Activated CD8-positive, alpha-beta T cell treated with anti-CD3 and anti-CD28 coated beads, Interleukin-2, amount 10 ng/mL, durations not matched to agents 7 days and 5 days (primary cell): ENCODE results near the gene TOMM70. TPM values are rescaled to one million over a fixed set of nuclear protein-coding genes. Genes with fewer than 3 reads are reported as not detected.
A peak's percentile ranks its signal among the peaks of the same experiment; 100 is the strongest.

Source experiments
- ATAC-seq: fragments of 150-1000 bp; cut with Tn5 transposase; one replicate; pipeline ENCODE4 v1.10.0; 2021; ENCODE audit warnings: moderate library complexity
- CTCF ChIA-PET: fragments of 350-600 bp; sonication (Branson Sonifier 250); formaldehyde crosslinking; loops from one replicate; lab custom pipeline; 2021; ENCODE audit warnings: antibody characterized with exemption; lab: Charles Lee
- POLR2A ChIA-PET: fragments of 350-600 bp; sonication (Branson Sonifier 250); formaldehyde crosslinking; loops from one replicate; lab custom pipeline; 2021; ENCODE audit warnings: antibody characterized with exemption; lab: Charles Lee
- DNase-seq: peaks from one replicate; pipeline ENCODE4 v3.0.0-alpha.2; 2020
- H3K27ac Mint-ChIP-seq: one replicate; pipeline ENCODE4 v1.8.0; 2021; ENCODE audit warnings: mild to moderate bottlenecking, mixed read lengths
- H3K27me3 Mint-ChIP-seq: one replicate; pipeline ENCODE4 v1.8.0; 2021; ENCODE audit warnings: low read depth, mixed read lengths
- H3K36me3 Mint-ChIP-seq: one replicate; pipeline ENCODE4 v1.8.0; 2021; ENCODE audit warnings: low read depth, mixed read lengths
- H3K4me1 Mint-ChIP-seq: one replicate; pipeline ENCODE4 v1.8.0; 2021; ENCODE audit warnings: low read depth, mixed read lengths
- H3K4me3 Mint-ChIP-seq: one replicate; pipeline ENCODE4 v1.8.0; 2021; ENCODE audit warnings: mild to moderate bottlenecking, mixed read lengths
- H3K9me3 Mint-ChIP-seq: one replicate; pipeline ENCODE4 v1.8.0; 2022; ENCODE audit warnings: mixed read lengths; ENCODE audit not compliant: insufficient read depth
- total RNA-seq, 2 experiments: library from RNA; stranded (reverse); gene quantifications; one replicate each; pipeline ENCODE4 v1.2.3, GENCODE V29; 2021

The TOMM70 gene
- total RNA-seq, 2 experiments from 2014 or later: 42.1 to 43.8 TPM

GRCh38 chr3:100407977-100408532 lies 7.2 kb upstream of the TOMM70 start:
- no peak overlapping the region for H3K27ac Mint-ChIP-seq
- H3K4me3 Mint-ChIP-seq: no peak overlapping the region
- CTCF ChIA-PET: interaction anchor here (0.7 to 2.5 kb wide), 2 partner anchors 55 to 301 kb away, joined by 3 to 6 read pairs; no protein-coding TSS in a partner anchor
- H3K9me3 Mint-ChIP-seq: peaks cover 9% of the 10 kb centered on the region
- ATAC-seq (no peak), DNase-seq (no peak)
- peaks cover 35% of the 10 kb centered on the region for H3K36me3 Mint-ChIP-seq
- peaks cover 15% of the 10 kb centered on the region for H3K4me1 Mint-ChIP-seq
- POLR2A ChIA-PET: no interaction called here
- H3K27me3 Mint-ChIP-seq: no peaks in the 10 kb centered on the region

GRCh38 chr3:100407164-100407563 lies 6.3 kb upstream of the TOMM70 start:
- CTCF ChIA-PET: no interaction called here
- H3K36me3 Mint-ChIP-seq: peaks cover 30% of the 10 kb centered on the region
- H3K4me3 Mint-ChIP-seq: no peak overlapping the region
- POLR2A ChIA-PET: no interaction called here
- H3K4me1 Mint-ChIP-seq: peaks cover 23% of the 10 kb centered on the region
- no peak for DNase-seq
- ATAC-seq: no peak
- H3K27me3 Mint-ChIP-seq: no peaks in the 10 kb centered on the region
- H3K27ac Mint-ChIP-seq: no peak overlapping the region
- peaks cover 9% of the 10 kb centered on the region for H3K9me3 Mint-ChIP-seq

- H3K4me1 Mint-ChIP-seq: peaks cover 36% of the 10 kb centered on the region
- H3K27me3 Mint-ChIP-seq: no peaks in the 10 kb centered on the region
- ChIA-PET POLR2A (no interaction called here), CTCF (interaction anchor here (1.5 kb wide), 1 partner anchor 242 kb away, joined by 4 read pairs; no protein-coding TSS in a partner anchor)
- ATAC-seq: no peak
- H3K27ac Mint-ChIP-seq: no peak overlapping the region
- peaks cover 9% of the 10 kb centered on the region for H3K9me3 Mint-ChIP-seq
- H3K36me3 Mint-ChIP-seq: peaks cover 25% of the 10 kb centered on the region
- no peak for DNase-seq
- H3K4me3 Mint-ChIP-seq: no peak overlapping the region
Measured at GRCh38 chr3:100404250-100404548, 3.3 kb upstream of the TOMM70 start.

GRCh38 chr3:100403362-100404249 lies 2.7 kb upstream of the TOMM70 start:
- POLR2A ChIA-PET: interaction anchor here (0.5 to 0.6 kb wide), 2 partner anchors 305 to 586 kb away, joined by 3 to 4 read pairs; partner anchors contain the start of genes CMSS1 and TFG
- no peak for ATAC-seq
- Mint-ChIP-seq H3K4me3 (peak overlapping the region; percentile 92), H3K9me3 (peaks cover 9% of the 10 kb centered on the region), H3K36me3 (peaks cover 23% of the 10 kb centered on the region), H3K27ac (no peak overlapping the region), H3K27me3 (no peaks in the 10 kb centered on the region), H3K4me1 (peaks cover 41% of the 10 kb centered on the region)
- DNase-seq: no peak
- CTCF ChIA-PET: interaction anchor here (1.1 to 2.5 kb wide), 3 partner anchors 18 to 242 kb away, joined by 3 to 7 read pairs (median 4); no protein-coding TSS in a partner anchor

GRCh38 chr3:100402891-100403290 lies 2.0 kb upstream of the TOMM70 start:
- H3K36me3 Mint-ChIP-seq: peaks cover 22% of the 10 kb centered on the region
- H3K9me3 Mint-ChIP-seq: peaks cover 8% of the 10 kb centered on the region
- CTCF ChIA-PET: interaction anchor here (0.7 to 2.5 kb wide), 4 partner anchors 17 to 243 kb away, joined by 3 to 7 read pairs (median 4); no protein-coding TSS in a partner anchor
- peaks cover 45% of the 10 kb centered on the region for H3K4me1 Mint-ChIP-seq
- DNase-seq: no peak
- POLR2A ChIA-PET: interaction anchor here (0.5 to 1.6 kb wide), 2 partner anchors 48 to 585 kb away, joined by 3 read pairs; partner anchors contain the start of gene CMSS1
- peak overlapping the region; percentile 27 for H3K27ac Mint-ChIP-seq
- no peaks in the 10 kb centered on the region for H3K27me3 Mint-ChIP-seq
- ATAC-seq: no peak
- peak overlapping the region; percentile 92 for H3K4me3 Mint-ChIP-seq

- CTCF ChIA-PET: interaction anchor here (0.6 to 2.5 kb wide), 8 partner anchors 11 to 330 kb away, joined by 3 to 7 read pairs (median 4); no protein-coding TSS in a partner anchor
- peaks cover 48% of the 10 kb centered on the region for H3K4me1 Mint-ChIP-seq
- H3K36me3 Mint-ChIP-seq: peaks cover 17% of the 10 kb centered on the region
Measured at GRCh38 chr3:100402256-100402655, 1.4 kb upstream of the TOMM70 start.

GRCh38 chr3:100401674-100402041 lies 769 bp upstream of the TOMM70 start:
- Mint-ChIP-seq H3K4me1 (peaks cover 54% of the 10 kb centered on the region), H3K27ac (peak overlapping the region; percentile 98), H3K4me3 (peak overlapping the region; percentile 92), H3K27me3 (no peaks in the 10 kb centered on the region), H3K9me3 (no peaks in the 10 kb centered on the region), H3K36me3 (peaks cover 19% of the 10 kb centered on the region)
- peak; percentile 29 for ATAC-seq
- CTCF ChIA-PET: interaction anchor here (0.8 to 2.5 kb wide), 11 partner anchors 10 to 569 kb away, joined by 3 to 7 read pairs (median 4); no protein-coding TSS in a partner anchor
- peak; percentile 68 for DNase-seq
- POLR2A ChIA-PET: interaction anchor here (0.8 to 2.8 kb wide), 19 partner anchors 10 to 309 kb away, joined by 3 to 18 read pairs (median 4); partner anchors contain the start of genes NIT2 and TBC1D23

More at GRCh38 chr3:100402256-100402655, 1.4 kb upstream of the TOMM70 start:
- H3K27me3 Mint-ChIP-seq: no peaks in the 10 kb centered on the region
- POLR2A ChIA-PET: interaction anchor here (0.6 to 2.8 kb wide), 15 partner anchors 11 to 308 kb away, joined by 3 to 18 read pairs (median 4); partner anchors contain the start of genes NIT2 and TBC1D23
- no peak for ATAC-seq
- peak overlapping the region; percentile 98 for H3K27ac Mint-ChIP-seq
- DNase-seq: no peak
- peak overlapping the region; percentile 92 for H3K4me3 Mint-ChIP-seq
- H3K9me3 Mint-ChIP-seq: peaks cover 2% of the 10 kb centered on the region

- Mint-ChIP-seq H3K36me3 (peaks cover 20% of the 10 kb centered on the region), H3K4me3 (peak overlapping the region; percentile 92), H3K27me3 (no peaks in the 10 kb centered on the region), H3K9me3 (no peaks in the 10 kb centered on the region), H3K27ac (peak overlapping the region; percentile 98), H3K4me1 (peaks cover 59% of the 10 kb centered on the region)
- DNase-seq: peak; percentile 51
- peak; percentile 9 for ATAC-seq
- ChIA-PET POLR2A (interaction anchor here (0.6 to 2.8 kb wide), 10 partner anchors 9 to 310 kb away, joined by 3 to 18 read pairs (median 6); partner anchors contain the start of genes NIT2 and TBC1D23), CTCF (interaction anchor here (0.9 to 1.8 kb wide), 6 partner anchors 14 to 234 kb away, joined by 4 to 5 read pairs (median 4); no protein-coding TSS in a partner anchor)
Measured at GRCh38 chr3:100400419-100400779, 490 bp downstream of the TOMM70 start.

- peaks cover 57% of the 10 kb centered on the region for H3K4me1 Mint-ChIP-seq
- CTCF ChIA-PET: interaction anchor here (0.9 to 1.8 kb wide), 5 partner anchors 13 to 235 kb away, joined by 4 to 5 read pairs (median 4); no protein-coding TSS in a partner anchor
- H3K27ac Mint-ChIP-seq: peak overlapping the region; percentile 98
- no peaks in the 10 kb centered on the region for H3K27me3 Mint-ChIP-seq
- no peaks in the 10 kb centered on the region for H3K9me3 Mint-ChIP-seq
- DNase-seq (no peak), ATAC-seq (no peak)
- POLR2A ChIA-PET: interaction anchor here (0.6 to 2.8 kb wide), 7 partner anchors 8 to 311 kb away, joined by 3 to 18 read pairs (median 4); partner anchors contain the start of genes NIT2 and TBC1D23
- peak overlapping the region; percentile 92 for H3K4me3 Mint-ChIP-seq
- peaks cover 18% of the 10 kb centered on the region for H3K36me3 Mint-ChIP-seq
Measured at GRCh38 chr3:100399341-100400071, 1.4 kb downstream of the TOMM70 start.

- ChIA-PET CTCF (no interaction called here), POLR2A (no interaction called here)
- Mint-ChIP-seq H3K27me3 (no peaks in the 10 kb centered on the region), H3K4me1 (peaks cover 42% of the 10 kb centered on the region), H3K4me3 (no peak overlapping the region), H3K27ac (no peak overlapping the region), H3K9me3 (no peaks in the 10 kb centered on the region), H3K36me3 (peaks cover 26% of the 10 kb centered on the region)
- ATAC-seq (no peak), DNase-seq (no peak)
Measured at GRCh38 chr3:100396967-100397366, 3.9 kb downstream of the TOMM70 start.
